ENCODE results near the gene TLE1. TPM values are rescaled to one million over a fixed set of nuclear protein-coding genes. Genes with fewer than 3 reads are reported as not detected.

Gene TLE1
- total and polyA plus RNA-seq, 9 of the 15 experiments (the other 6 are each of a cell fraction or from before 2014, with no cell fraction given): 0.11 TPM; not detected in 8

GRCh38 chr9:81562231-81563019 is 126.9 kb downstream of the TLE1 start:
- Histone ChIP-seq H3K27me3 (ENCODE audit: control insufficient read depth in 2 of 2, insufficient read depth in 2 of 2, low read length in 2 of 2) (no peaks in the 10 kb centered on the region), H3K36me3 (ENCODE audit: control insufficient read depth, insufficient read depth, low read length) (no peaks in the 10 kb centered on the region), H3K4me2 (ENCODE audit: insufficient read depth, low read length) (no peak overlapping the region), H2AFZ (ENCODE audit: low read depth, low read length) (no peak overlapping the region), H3K4me3 (no peak overlapping the region), H3K9me1 (ENCODE audit: control insufficient read depth, insufficient read depth, low read length) (no peaks in the 10 kb centered on the region), H3K27ac (ENCODE audit: extremely low read depth, low read depth, low read length) (no peak overlapping the region), H3K79me2 (ENCODE audit: control insufficient read depth, insufficient read depth, low read length) (no peaks in the 10 kb centered on the region), H3K9me3 (replicated peaks; ENCODE audit: control insufficient read depth, insufficient read depth, low read depth, low read length) (no peaks in the 10 kb centered on the region), H4K20me1 (replicated peaks; ENCODE audit: control insufficient read depth, insufficient read depth, low read length) (no peaks in the 10 kb centered on the region), H3K9ac (ENCODE audit: insufficient read depth in 1 of 2, low read depth in 2 of 2, low read length in 2 of 2) (no peak overlapping the region), H3K4me1 (replicated peaks in 1 of 2; ENCODE audit: control insufficient read depth in 2 of 2, insufficient read depth in 2 of 2, low read length in 2 of 2) (no peaks in the 10 kb centered on the region)
- WGBS (ENCODE audit: insufficient coverage, low coverage, missing lambda C conversion rate): 0% methylated on average over 10 of the region's 10 CpGs
- intact Hi-C loops (cut with micrococcal nuclease): no loop called here
- no peak for DNase-seq (ENCODE audit: extremely low read depth in 1 of 4, low spot score in 3 of 4)
- BruUV-seq (replicated peaks): no TSS peak
- CTCF ChIA-PET (ENCODE audit: low intra/inter-chr PET ratio): no interaction called here
- ATAC-seq: no peak
- no peak for FAIRE-seq
- POLR2A ChIA-PET: no interaction called here
- in situ Hi-C loops (cut with MboI): no loop called here
- no peak for TF ChIP-seq PML (IDR thresholded peaks at IDR 0.05; ENCODE audit: low read length)
- TF ChIP-seq THRA (IDR thresholded peaks at IDR 0.05): no peak
- TF ChIP-seq, protein P1, sequence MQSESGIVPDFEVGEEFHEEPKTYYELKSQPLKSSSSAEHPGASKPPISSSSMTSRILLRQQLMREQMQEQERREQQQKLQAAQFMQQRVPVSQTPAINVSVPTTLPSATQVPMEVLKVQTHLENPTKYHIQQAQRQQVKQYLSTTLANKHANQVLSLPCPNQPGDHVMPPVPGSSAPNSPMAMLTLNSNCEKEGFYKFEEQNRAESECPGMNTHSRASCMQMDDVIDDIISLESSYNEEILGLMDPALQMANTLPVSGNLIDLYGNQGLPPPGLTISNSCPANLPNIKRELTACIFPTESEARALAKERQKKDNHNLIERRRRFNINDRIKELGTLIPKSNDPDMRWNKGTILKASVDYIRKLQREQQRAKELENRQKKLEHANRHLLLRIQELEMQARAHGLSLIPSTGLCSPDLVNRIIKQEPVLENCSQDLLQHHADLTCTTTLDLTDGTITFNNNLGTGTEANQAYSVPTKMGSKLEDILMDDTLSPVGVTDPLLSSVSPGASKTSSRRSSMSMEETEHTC (IDR thresholded peaks at IDR 0.05): no peak
- no peak for TF ChIP-seq ZNF232 (CRISPR knock-in tag; IDR thresholded peaks at IDR 0.05)
- TF ChIP-seq, protein P2, sequence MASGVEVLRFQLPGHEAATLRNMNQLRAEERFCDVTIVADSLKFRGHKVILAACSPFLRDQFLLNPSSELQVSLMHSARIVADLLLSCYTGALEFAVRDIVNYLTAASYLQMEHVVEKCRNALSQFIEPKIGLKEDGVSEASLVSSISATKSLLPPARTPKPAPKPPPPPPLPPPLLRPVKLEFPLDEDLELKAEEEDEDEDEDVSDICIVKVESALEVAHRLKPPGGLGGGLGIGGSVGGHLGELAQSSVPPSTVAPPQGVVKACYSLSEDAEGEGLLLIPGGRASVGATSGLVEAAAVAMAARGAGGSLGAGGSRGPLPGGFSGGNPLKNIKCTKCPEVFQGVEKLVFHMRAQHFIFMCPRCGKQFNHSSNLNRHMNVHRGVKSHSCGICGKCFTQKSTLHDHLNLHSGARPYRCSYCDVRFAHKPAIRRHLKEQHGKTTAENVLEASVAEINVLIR (CRISPR knock-in tag; IDR thresholded peaks at IDR 0.05): no peak
- TF ChIP-seq ZNF561 (CRISPR knock-in tag; conservative IDR thresholded peaks at IDR 0.05): no peak
- no peak for TF ChIP-seq FOXA3 (CRISPR knock-in tag; conservative IDR thresholded peaks at IDR 0.05 in 1 of 2, IDR thresholded peaks at IDR 0.05 in 1 of 2)
- TF ChIP-seq NR2F6 (CRISPR knock-in tag; IDR thresholded peaks at IDR 0.05): no peak
- TF ChIP-seq GABPA (tag; conservative IDR thresholded peaks at IDR 0.05; ENCODE audit: low read depth): no peak
- TF ChIP-seq BRF1 (IDR thresholded peaks at IDR 0.05; ENCODE audit: borderline replicate concordance, extremely low read depth, insufficient read length): no peak
- TF ChIP-seq KLF13 (tag; IDR thresholded peaks at IDR 0.05; ENCODE audit: borderline replicate concordance, low read depth): no peak
- TF ChIP-seq GABPB1 (CRISPR knock-in tag; IDR thresholded peaks at IDR 0.05): no peak
- no peak for TF ChIP-seq SREBF2 (CRISPR knock-in tag; IDR thresholded peaks at IDR 0.05)
- no peak for TF ChIP-seq ZNF121 (CRISPR knock-in tag; conservative IDR thresholded peaks at IDR 0.05)
- no peak for TF ChIP-seq PTBP1 (IDR thresholded peaks at IDR 0.05; ENCODE audit: low read depth, low read length)
- TF ChIP-seq ATF3 (IDR thresholded peaks at IDR 0.05): no peak
- TF ChIP-seq ATF3 (CRISPR knock-in tag; conservative IDR thresholded peaks at IDR 0.05): no peak
